HG03280 (cell line): ENCODE results near the gene SHROOM3.

Experiments
- ATAC-seq: cut with Tn5 transposase; IDR thresholded peaks from one replicate; pipeline ENCODE4 v1.9.1; 2021; ENCODE audit warnings: mild to moderate bottlenecking, moderate library complexity; ENCODE audit not compliant: unreplicated experiment

The SHROOM3 gene

GRCh38 chr4:76489686-76490161 lies 54.7 kb downstream of the SHROOM3 start:
- no peak for ATAC-seq

- no peak for ATAC-seq
Measured at GRCh38 chr4:76492055-76492454, 57.0 kb downstream of the SHROOM3 start.

GRCh38 chr4:76494243-76494642 lies 59.2 kb downstream of the SHROOM3 start:
- ATAC-seq, result no peak

GRCh38 chr4:76494871-76495590 lies 60.0 kb downstream of the SHROOM3 start:
- ATAC-seq, result no peak

- ATAC-seq, result no peak
Measured at GRCh38 chr4:76498550-76498949, 63.5 kb downstream of the SHROOM3 start.

GRCh38 chr4:76499461-76499860 lies 64.4 kb downstream of the SHROOM3 start:
- ATAC-seq, result no peak

- ATAC-seq, result no peak
Measured at GRCh38 chr4:76502886-76503285, 67.9 kb downstream of the SHROOM3 start.

GRCh38 chr4:76504613-76505465 lies 69.8 kb downstream of the SHROOM3 start:
- no peak for ATAC-seq

- ATAC-seq, result no peak
Measured at GRCh38 chr4:76511947-76512346, 76.9 kb downstream of the SHROOM3 start.

- ATAC-seq, result no peak
Measured at GRCh38 chr4:76513482-76513881, 78.5 kb downstream of the SHROOM3 start.

GRCh38 chr4:76514087-76514486 lies 79.1 kb downstream of the SHROOM3 start:
- no peak for ATAC-seq

- ATAC-seq, result peak; percentile 79
Measured at GRCh38 chr4:76515975-76516843, 81.2 kb downstream of the SHROOM3 start.

GRCh38 chr4:76518241-76518640 lies 83.2 kb downstream of the SHROOM3 start:
- ATAC-seq, result no peak

GRCh38 chr4:76523593-76523992 lies 88.6 kb downstream of the SHROOM3 start:
- no peak for ATAC-seq

- no peak for ATAC-seq
Measured at GRCh38 chr4:76525751-76526150, 90.7 kb downstream of the SHROOM3 start.

- no peak for ATAC-seq
Measured at GRCh38 chr4:76526585-76526990, 91.6 kb downstream of the SHROOM3 start.

- ATAC-seq, result no peak
Measured at GRCh38 chr4:76527666-76528065, 92.6 kb downstream of the SHROOM3 start.

GRCh38 chr4:76531597-76531996 lies 96.6 kb downstream of the SHROOM3 start:
- no peak for ATAC-seq

GRCh38 chr4:76532805-76533204 lies 97.8 kb downstream of the SHROOM3 start:
- ATAC-seq, result no peak

- no peak for ATAC-seq
Measured at GRCh38 chr4:76533314-76533713, 98.3 kb downstream of the SHROOM3 start.
